GM23248 (cell line): Measurements from ENCODE around the gene EIF4G2.

ENCODE experiments used
- EZH2 ChIP-seq: fragments of 200-600 bp; sonication (generic); IDR thresholded peaks from 2 replicates; pipeline ENCODE4 v1.6.1; 2018; ENCODE audit warnings: antibody characterized with exemption, mild to moderate bottlenecking; ENCODE audit not compliant: insufficient read depth, poor library complexity, severe bottlenecking
- EZH2phosphoT487 ChIP-seq: fragments of 200-600 bp; sonication (generic); IDR thresholded peaks from 2 replicates; pipeline ENCODE4 v1.6.1; 2018; ENCODE audit warnings: antibody characterized with exemption, moderate library complexity, mild to moderate bottlenecking, low read depth; ENCODE audit not compliant: insufficient read depth

DNA sequence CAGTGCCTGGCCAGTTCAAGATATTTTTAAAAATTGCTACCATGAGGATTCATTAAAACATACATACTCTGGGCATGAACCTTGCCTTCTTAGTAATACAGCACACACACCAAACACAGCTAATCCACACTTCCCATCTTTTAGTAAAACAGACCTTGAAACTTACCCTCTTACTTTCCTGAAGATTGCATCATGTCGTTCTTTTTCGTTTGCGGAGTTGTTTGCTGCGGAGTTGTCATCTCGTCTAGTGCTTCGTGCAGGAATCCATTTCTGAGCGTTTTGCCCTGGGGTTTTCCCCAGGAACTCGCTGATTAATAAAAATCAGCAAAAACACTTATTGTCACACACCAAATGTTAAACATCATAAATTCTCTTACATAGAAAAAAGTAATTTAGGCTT, 3.0 kb downstream of the EIF4G2 start:
- TF ChIP-seq EZH2phosphoT487 (no peak), EZH2 (no peak)
